A549 (cell line): ENCODE results near the gene UGT3A1.

Source experiments
- BHLHE40 ChIP-seq: IDR thresholded peaks from 2 replicates; pipeline ENCODE4 v1.6.1; 2012; ENCODE audit warnings: low read depth, low read length, inconsistent platforms
- CEBPB ChIP-seq, 2 experiments: fragments of >200 bp in 1 of 2; sonication (Bioruptor Twin) in 1 of 2; formaldehyde crosslinking in 1 of 2; IDR thresholded peaks; 2 replicates each; pipeline ENCODE4 v1.6.1; 2012 to 2016
- E2F6 ChIP-seq: IDR thresholded peaks from 2 replicates; pipeline ENCODE4 v1.6.1; 2012; ENCODE audit warnings: low read depth, borderline replicate concordance
- JUN ChIP-seq, 2 experiments: fragments of >200 bp; sonication (Bioruptor Twin); formaldehyde crosslinking; IDR thresholded peaks; 2 replicates in 1 of 2; 3 replicates in 1 of 2; pipeline ENCODE4 v1.6.1; 2016 to 2017
- MAZ ChIP-seq: fragments of 150-350 bp; IDR thresholded peaks from 2 replicates; pipeline ENCODE4 v1.6.1; 2014; ENCODE audit warnings: antibody characterized with exemption, low read depth, low read length, borderline replicate concordance
- POLR2A ChIP-seq: IDR thresholded peaks from 2 replicates; pipeline ENCODE4 v1.6.1; 2012; ENCODE audit warnings: mild to moderate bottlenecking, low read length
- RFX5 ChIP-seq: fragments of 450-650 bp; IDR thresholded peaks from 2 replicates; pipeline ENCODE4 v1.7.1; 2014; ENCODE audit warnings: antibody characterized with exemption, mild to moderate bottlenecking, moderate library complexity
- TF ChIP-seq, protein P1 (sequence below): fragments of >200 bp; sonication (Bioruptor Twin); formaldehyde crosslinking; IDR thresholded peaks from 3 replicates; pipeline ENCODE4 v1.5.1; 2016

DNA sequence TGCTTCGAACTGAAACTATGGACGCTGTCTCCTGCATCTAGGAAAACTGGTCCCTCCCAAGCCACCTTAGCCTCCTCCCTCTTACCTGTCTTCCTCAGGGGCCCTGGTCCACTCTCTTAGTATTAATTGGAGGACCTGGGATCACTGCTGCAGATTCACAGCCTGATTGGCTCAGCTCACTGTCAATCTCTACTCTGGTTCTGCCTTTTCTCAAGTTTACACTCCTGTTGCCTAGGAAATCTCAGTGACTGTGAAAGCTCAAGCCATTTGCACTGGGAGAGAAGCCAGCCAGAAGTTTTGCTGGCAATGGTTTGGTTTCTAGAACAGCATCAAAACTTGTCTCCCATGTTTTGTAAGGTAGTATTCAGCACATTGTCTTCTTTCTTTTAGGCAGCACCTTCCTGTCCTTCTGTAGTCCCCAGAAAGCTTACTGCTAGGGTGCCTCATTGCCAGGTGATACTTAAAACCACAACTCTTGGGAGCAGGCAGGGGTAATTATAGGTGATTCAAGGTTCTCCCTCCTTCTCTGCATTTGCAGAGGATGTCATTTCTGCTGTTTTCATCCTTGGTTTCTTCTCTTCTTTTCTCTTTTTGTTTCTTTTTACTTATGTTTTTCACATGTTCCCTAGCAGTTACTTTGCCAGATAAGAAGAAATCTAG is 52.5 kb downstream of the UGT3A1 start, which contains the start of gene CAPSL:
- TF ChIP-seq, protein P1, sequence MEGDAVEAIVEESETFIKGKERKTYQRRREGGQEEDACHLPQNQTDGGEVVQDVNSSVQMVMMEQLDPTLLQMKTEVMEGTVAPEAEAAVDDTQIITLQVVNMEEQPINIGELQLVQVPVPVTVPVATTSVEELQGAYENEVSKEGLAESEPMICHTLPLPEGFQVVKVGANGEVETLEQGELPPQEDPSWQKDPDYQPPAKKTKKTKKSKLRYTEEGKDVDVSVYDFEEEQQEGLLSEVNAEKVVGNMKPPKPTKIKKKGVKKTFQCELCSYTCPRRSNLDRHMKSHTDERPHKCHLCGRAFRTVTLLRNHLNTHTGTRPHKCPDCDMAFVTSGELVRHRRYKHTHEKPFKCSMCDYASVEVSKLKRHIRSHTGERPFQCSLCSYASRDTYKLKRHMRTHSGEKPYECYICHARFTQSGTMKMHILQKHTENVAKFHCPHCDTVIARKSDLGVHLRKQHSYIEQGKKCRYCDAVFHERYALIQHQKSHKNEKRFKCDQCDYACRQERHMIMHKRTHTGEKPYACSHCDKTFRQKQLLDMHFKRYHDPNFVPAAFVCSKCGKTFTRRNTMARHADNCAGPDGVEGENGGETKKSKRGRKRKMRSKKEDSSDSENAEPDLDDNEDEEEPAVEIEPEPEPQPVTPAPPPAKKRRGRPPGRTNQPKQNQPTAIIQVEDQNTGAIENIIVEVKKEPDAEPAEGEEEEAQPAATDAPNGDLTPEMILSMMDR: no peak
- TF ChIP-seq E2F6 (no peak), JUN (IDR thresholded peaks at IDR 0.05) (no peak), POLR2A (no peak), RFX5 (no peak), CEBPB (IDR thresholded peaks at IDR 0.05) (no peak), MAZ (no peak), BHLHE40 (no peak)
